Measurements from ENCODE around the gene GBP7.
A peak's percentile ranks its signal among the peaks of the same experiment; 100 is the strongest.

The GBP7 gene

GRCh38 chr1:89176971-89177370 lies 1.2 kb upstream of the GBP7 start:
- H3K79me2 ChIP-seq (ENCODE audit: insufficient read depth, low read length): no peaks in the 10 kb centered on the region
- TF ChIP-seq CTCF (IDR thresholded peaks at IDR 0.05; ENCODE audit: borderline replicate concordance, extremely low read depth, low read length, poor library complexity, severe bottlenecking) (no peak), EZH2 (IDR thresholded peaks at IDR 0.05; ENCODE audit: borderline replicate concordance, low read depth, low read length, severe bottlenecking) (no peak)
- no peaks in the 10 kb centered on the region for H3K4me1 ChIP-seq (ENCODE audit: insufficient read depth, low read length)
- peaks cover 2% of the 10 kb centered on the region for H3K36me3 ChIP-seq (ENCODE audit: insufficient read depth, low read length)
- H3K9ac ChIP-seq (ENCODE audit: low read depth, low read length): no peak overlapping the region
- H3K27me3 ChIP-seq (ENCODE audit: insufficient read depth, low read length, poor library complexity): no peaks in the 10 kb centered on the region
- H3K27ac ChIP-seq (ENCODE audit: low read length): no peak overlapping the region
- H4K20me1 ChIP-seq (ENCODE audit: insufficient read depth, low read length): no peaks in the 10 kb centered on the region
- H2AFZ ChIP-seq (ENCODE audit: low read depth, low read length): peak overlapping the region; percentile 50
- ATAC-seq (ENCODE audit: insufficient read depth, low read depth) (no peak), DNase-seq (no peak)
- peak overlapping the region; percentile 15; the same call in 1 of the 2 replicates for H3K4me2 ChIP-seq (ENCODE audit: insufficient read depth, low read length)
- no peaks in the 10 kb centered on the region for H3K9me3 ChIP-seq (ENCODE audit: insufficient read depth, low read length, severe bottlenecking)
- no peak overlapping the region for H3K4me3 ChIP-seq (ENCODE audit: low read depth in 1 of 2, low read length in 2 of 2)

GRCh38 chr1:89174491-89174890 lies 1.3 kb downstream of the GBP7 start:
- no peak for DNase-seq
- Histone ChIP-seq H3K79me2 (ENCODE audit: insufficient read depth, low read length) (no peaks in the 10 kb centered on the region), H3K9me3 (ENCODE audit: insufficient read depth, low read length, severe bottlenecking) (no peaks in the 10 kb centered on the region)

GRCh38 chr1:89172468-89173143 lies 3.2 kb downstream of the GBP7 start:
- no peaks in the 10 kb centered on the region for H3K9me3 ChIP-seq (ENCODE audit: insufficient read depth, low read length, severe bottlenecking)
- no peak overlapping the region for H3K27ac ChIP-seq (ENCODE audit: low read length)
- no peaks in the 10 kb centered on the region for H3K36me3 ChIP-seq (ENCODE audit: insufficient read depth, low read length)
- H2AFZ ChIP-seq (ENCODE audit: low read depth, low read length): no peak overlapping the region
- H3K79me2 ChIP-seq (ENCODE audit: insufficient read depth, low read length): no peaks in the 10 kb centered on the region
- DNase-seq (no peak), ATAC-seq (ENCODE audit: insufficient read depth, low read depth) (no peak)
- no peak overlapping the region for H3K4me2 ChIP-seq (ENCODE audit: insufficient read depth, low read length)
- no peak overlapping the region for H3K4me3 ChIP-seq (ENCODE audit: low read depth in 1 of 2, low read length in 2 of 2)
- no peak overlapping the region for H3K9ac ChIP-seq (ENCODE audit: low read depth, low read length)
- no peaks in the 10 kb centered on the region for H4K20me1 ChIP-seq (ENCODE audit: insufficient read depth, low read length)
- H3K4me1 ChIP-seq (ENCODE audit: insufficient read depth, low read length): no peaks in the 10 kb centered on the region
- TF ChIP-seq CTCF (IDR thresholded peaks at IDR 0.05; ENCODE audit: borderline replicate concordance, extremely low read depth, low read length, poor library complexity, severe bottlenecking) (no peak), EZH2 (IDR thresholded peaks at IDR 0.05; ENCODE audit: borderline replicate concordance, low read depth, low read length, severe bottlenecking) (no peak)
- H3K27me3 ChIP-seq (ENCODE audit: insufficient read depth, low read length, poor library complexity): no peaks in the 10 kb centered on the region

More at GRCh38 chr1:89174491-89174890, 1.3 kb downstream of the GBP7 start:
- ATAC-seq (ENCODE audit: insufficient read depth, low read depth): no peak
- Histone ChIP-seq H3K27me3 (ENCODE audit: insufficient read depth, low read length, poor library complexity) (no peaks in the 10 kb centered on the region), H4K20me1 (ENCODE audit: insufficient read depth, low read length) (no peaks in the 10 kb centered on the region), H3K9ac (ENCODE audit: low read depth, low read length) (no peak overlapping the region), H3K36me3 (ENCODE audit: insufficient read depth, low read length) (no peaks in the 10 kb centered on the region), H3K27ac (ENCODE audit: low read length) (no peak overlapping the region), H2AFZ (ENCODE audit: low read depth, low read length) (no peak overlapping the region), H3K4me1 (ENCODE audit: insufficient read depth, low read length) (no peaks in the 10 kb centered on the region), H3K4me3 (ENCODE audit: low read depth in 1 of 2, low read length in 2 of 2) (no peak overlapping the region), H3K4me2 (ENCODE audit: insufficient read depth, low read length) (no peak overlapping the region)
- TF ChIP-seq CTCF (IDR thresholded peaks at IDR 0.05; ENCODE audit: borderline replicate concordance, extremely low read depth, low read length, poor library complexity, severe bottlenecking): no peak
- TF ChIP-seq EZH2 (IDR thresholded peaks at IDR 0.05; ENCODE audit: borderline replicate concordance, low read depth, low read length, severe bottlenecking): no peak

All from DND-41 (cell line).